Sigmoid colon (tissue), 7 donors: ENCODE results near the gene SLF1. TPM values are rescaled to one million over a fixed set of nuclear protein-coding genes. Genes with fewer than 3 reads are reported as not detected.

ENCODE experiments used
- DNase-seq: peaks from one replicate; pipeline ENCODE4 v3.0.0-alpha.2; 2019
- H3K27ac ChIP-seq, 4 donors: fragments of 200-600 bp; sonication (generic); one replicate each; pipeline ENCODE4 v1.5.1; 2016 to 2019; ENCODE audit warnings: mild to moderate bottlenecking in 1 of 4
- H3K27me3 ChIP-seq, 3 donors: fragments of 200-600 bp; sonication (generic); one replicate each; pipeline ENCODE4 v1.5.1; 2019; ENCODE audit warnings: mild to moderate bottlenecking in 1 of 3
- H3K36me3 ChIP-seq, 4 donors: fragments of 200-600 bp; sonication (generic); one replicate each; pipeline ENCODE4 v1.5.1; 2016 to 2019
- H3K4me1 ChIP-seq, 4 donors: fragments of 200-600 bp; sonication (generic); one replicate each; pipeline ENCODE4 v1.5.1; 2017 to 2019
- H3K4me3 ChIP-seq, 4 donors: fragments of 200-600 bp; sonication (generic); one replicate each; pipeline ENCODE4 v1.5.1; 2017 to 2019; ENCODE audit warnings: mild to moderate bottlenecking in 2 of 4, moderate library complexity in 1 of 4
- H3K9me3 ChIP-seq, 4 donors: fragments of 200-600 bp in 3 of 4; sonication (generic) in 3 of 4; one replicate each; pipeline versions ENCODE4 v1.5.1 to v1.6.1; 2013 to 2019
- CTCF ChIP-seq, 4 experiments: fragments of 450-650 bp in 3 of 4; fragments of 200-600 bp in 1 of 4; IDR thresholded peaks; one replicate each; pipeline ENCODE4 v1.5.1; 2016 to 2019; ENCODE audit warnings: antibody characterized with exemption in 4 of 4, mild to moderate bottlenecking in 3 of 4, moderate library complexity in 2 of 4
- EP300 ChIP-seq, 4 donors: sonication (generic); formaldehyde crosslinking; IDR thresholded peaks; one replicate each; pipeline ENCODE4 v1.6.1; 2017; ENCODE audit warnings: antibody characterized with exemption in 4 of 4
- POLR2A ChIP-seq, 2 donors: fragments of 450-650 bp; IDR thresholded peaks; one replicate each; pipeline ENCODE4 v1.6.1; 2016; ENCODE audit warnings: antibody characterized with exemption in 2 of 2, mild to moderate bottlenecking in 2 of 2, moderate library complexity in 2 of 2
- POLR2AphosphoS5 ChIP-seq, 4 donors: sonication (generic); formaldehyde crosslinking; IDR thresholded peaks; one replicate each; pipeline ENCODE4 v1.6.1; 2017; ENCODE audit warnings: antibody characterized with exemption in 4 of 4
- WGBS, 2 donors: extraction: QIAGEN DNeasy Blood & Tissue Kit; methylation state at CpG; one replicate each; pipeline ENCODE4 v1.1.7; 2013; 5-methylcytosine and 5-hydroxymethylcytosine counted together
- intact Hi-C: fragments of 100-400 bp; cut with DNase I; formaldehyde crosslinking; loops from one replicate; pipeline ENCODE4 v1.15.1; 2023
- polyA plus RNA-seq, 3 donors: library from polyadenylated mRNA; stranded (reverse); fragments of 200-250 nt; gene quantifications; one replicate each; pipeline ENCODE4 v1.2.3, GENCODE V29; 2013
- total RNA-seq, 4 donors: library from RNA; depleted of rRNA; stranded (reverse); fragments of >200 nt; gene quantifications; one replicate each; pipeline ENCODE4 v1.1.0, GENCODE V29; 2016
- donor health status: healthy with polysubstance abuse.
- donor health status: Bipolar disorder and iron deficiency.
- donor health status: healthy.

Gene SLF1
- total and polyA plus RNA-seq, 7 donors, result 1.2 to 8.6 (median 3.1) TPM

GRCh38 chr5:94692581-94692980 is 74.1 kb downstream of the SLF1 start:
- Histone ChIP-seq H3K4me1 (no peaks in the 10 kb centered on the region), H3K9me3 (no peaks in the 10 kb centered on the region), H3K4me3 (no peak overlapping the region), H3K27ac (no peak overlapping the region), H3K27me3 (no peaks in the 10 kb centered on the region), H3K36me3 (no peaks in the 10 kb centered on the region)
- no peak for TF ChIP-seq EP300 (IDR thresholded peaks at IDR 0.05)
- no peak for TF ChIP-seq CTCF (IDR thresholded peaks at IDR 0.05)
- TF ChIP-seq POLR2A (IDR thresholded peaks at IDR 0.05), result no peak
- TF ChIP-seq POLR2AphosphoS5 (IDR thresholded peaks at IDR 0.05), result no peak
- DNase-seq, result no peak
- intact Hi-C loops, result no loop called here
- WGBS, 2 donors, result 88 to 89% methylated on average over 3 of the region's 3 CpGs

GRCh38 chr5:94693043-94693822 is 74.8 kb downstream of the SLF1 start:
- 52 to 66% methylated on average over 5 of the region's 5 CpGs for WGBS, 2 donors
- no peaks in the 10 kb centered on the region for H3K36me3 ChIP-seq
- H3K4me3 ChIP-seq, result no peak overlapping the region
- no peak for DNase-seq
- H3K27ac ChIP-seq, result no peak overlapping the region
- intact Hi-C loops, result no loop called here
- peak in 1 of 4 experiments; percentile 31 for TF ChIP-seq CTCF (IDR thresholded peaks at IDR 0.05)
- TF ChIP-seq EP300 (IDR thresholded peaks at IDR 0.05), result no peak
- no peaks in the 10 kb centered on the region for H3K9me3 ChIP-seq
- no peaks in the 10 kb centered on the region for H3K27me3 ChIP-seq
- no peaks in the 10 kb centered on the region for H3K4me1 ChIP-seq

GRCh38 chr5:94693845-94694370 is 75.4 kb downstream of the SLF1 start:
- H3K9me3 ChIP-seq, result no peaks in the 10 kb centered on the region
- TF ChIP-seq POLR2AphosphoS5 (IDR thresholded peaks at IDR 0.05) (no peak), CTCF (IDR thresholded peaks at IDR 0.05) (no peak), POLR2A (IDR thresholded peaks at IDR 0.05) (no peak), EP300 (IDR thresholded peaks at IDR 0.05) (no peak)
- H3K27ac ChIP-seq, result no peak overlapping the region
- intact Hi-C loops, result no loop called here
- no peaks in the 10 kb centered on the region for H3K27me3 ChIP-seq
- 26 to 60% methylated on average over 1 of the region's 1 CpG for WGBS, 2 donors
- no peak overlapping the region for H3K4me3 ChIP-seq
- H3K36me3 ChIP-seq, result no peaks in the 10 kb centered on the region
- no peaks in the 10 kb centered on the region for H3K4me1 ChIP-seq
- DNase-seq, result no peak

- Histone ChIP-seq H3K27me3 (no peaks in the 10 kb centered on the region), H3K36me3 (no peaks in the 10 kb centered on the region), H3K27ac (no peak overlapping the region), H3K4me3 (no peak overlapping the region), H3K4me1 (no peaks in the 10 kb centered on the region), H3K9me3 (no peaks in the 10 kb centered on the region)
- TF ChIP-seq EP300 (IDR thresholded peaks at IDR 0.05), result no peak
- TF ChIP-seq POLR2A (IDR thresholded peaks at IDR 0.05), result no peak
- no peak for TF ChIP-seq POLR2AphosphoS5 (IDR thresholded peaks at IDR 0.05)
- no peak for TF ChIP-seq CTCF (IDR thresholded peaks at IDR 0.05)
- WGBS, 2 donors, result 97 to 98% methylated on average over 2 of the region's 2 CpGs
- intact Hi-C loops, result no loop called here
- DNase-seq, result no peak
Observed at GRCh38 chr5:94694671-94695070, 76.2 kb downstream of the SLF1 start.
